Right lobe of liver (tissue), 6 donors: Measurements from ENCODE around the gene ALCAM. TPM values are rescaled to one million over a fixed set of nuclear protein-coding genes. Genes with fewer than 3 reads are reported as not detected.

ENCODE experiments used
- ATAC-seq, 4 donors: fragments of 200-7000 bp; cut with Tn5 transposase; one replicate each; pipeline ENCODE4 v1.9.1; 2020; ENCODE audit warnings: mild to moderate bottlenecking in 4 of 4, moderate library complexity in 4 of 4
- DNase-seq, 3 donors: peaks; one replicate each; pipeline ENCODE4 v3.0.0-alpha.2; 2020
- H3K27ac ChIP-seq, 3 donors: fragments of 200-600 bp; one replicate each; pipeline ENCODE4 v1.8.0; 2022
- H3K27me3 ChIP-seq, 2 donors: fragments of 200-600 bp; one replicate each; pipeline ENCODE4 v1.8.0; 2022
- H3K36me3 ChIP-seq, 4 donors: fragments of 200-600 bp; sonication (generic) in 1 of 4; one replicate each; pipeline versions ENCODE4 v1.5.1 to v1.8.0; 2017 to 2022; ENCODE audit warnings: control low read depth in 1 of 4
- H3K4me1 ChIP-seq, 4 donors: fragments of 200-600 bp; sonication (generic) in 1 of 4; one replicate each; pipeline versions ENCODE4 v1.5.1 to v1.8.0; 2017 to 2022; ENCODE audit warnings: control low read depth in 1 of 4
- H3K4me3 ChIP-seq, 3 donors: fragments of 200-600 bp; one replicate each; pipeline ENCODE4 v1.8.0; 2022
- H3K9me3 ChIP-seq, 4 donors: fragments of 200-600 bp; sonication (generic) in 1 of 4; one replicate each; pipeline versions ENCODE4 v1.5.1 to v1.8.0; 2017 to 2022; ENCODE audit warnings: control low read depth in 1 of 4
- CTCF ChIP-seq, 4 donors: fragments of 200-600 bp in 3 of 4; fragments of 450-650 bp in 1 of 4; IDR thresholded peaks; one replicate each; pipeline versions ENCODE4 v1.5.1 to v1.8.0; 2016 to 2022; ENCODE audit warnings: antibody characterized with exemption in 4 of 4, mild to moderate bottlenecking in 2 of 4
- POLR2A ChIP-seq: fragments of 450-650 bp; IDR thresholded peaks from one replicate; pipeline ENCODE4 v1.6.1; 2017; ENCODE audit warnings: antibody characterized with exemption, mild to moderate bottlenecking
- WGBS: methylation state at CpG from one replicate; pipeline ENCODE4 v1.1.6; 2018; ENCODE audit warnings: low coverage, low lambda C conversion rate; ENCODE audit not compliant: insufficient coverage; ENCODE audit errors: missing lambda C conversion rate; 5-methylcytosine and 5-hydroxymethylcytosine counted together
- intact Hi-C, 2 donors: fragments of 100-400 bp; cut with DNase I; formaldehyde crosslinking; loops; one replicate each; pipeline versions ENCODE4 v1.11.2 to v1.14.1; 2022
- total RNA-seq, 6 experiments: library from RNA; depleted of rRNA in 2 of 6; stranded (reverse); fragments of >200 nt in 2 of 6; fragmentation: NEBNext Ultra II Directional in 3 of 6; extraction: Animal tissue kit (Norgen Biotek cat#: 25700) in 3 of 6; gene quantifications; one replicate each; pipeline versions ENCODE4 v1.1.0 to v1.2.4, GENCODE V29; 2016 to 2023
- donor health status: DM: no; HTN: yes; CAD: no.
- donor health status: DM: no; HTN: no; CAD: no.
- donor health status: DM: no; HTN: no; CAD: no.
- donor health status: DM: no; HTN: yes; CAD: no.
- donor health status: DM: no; HTN: yes; CAD: no.

Gene ALCAM
- total RNA-seq, 6 experiments from 2014 or later, result 21.9 to 43.4 (median 34.5) TPM

DNA sequence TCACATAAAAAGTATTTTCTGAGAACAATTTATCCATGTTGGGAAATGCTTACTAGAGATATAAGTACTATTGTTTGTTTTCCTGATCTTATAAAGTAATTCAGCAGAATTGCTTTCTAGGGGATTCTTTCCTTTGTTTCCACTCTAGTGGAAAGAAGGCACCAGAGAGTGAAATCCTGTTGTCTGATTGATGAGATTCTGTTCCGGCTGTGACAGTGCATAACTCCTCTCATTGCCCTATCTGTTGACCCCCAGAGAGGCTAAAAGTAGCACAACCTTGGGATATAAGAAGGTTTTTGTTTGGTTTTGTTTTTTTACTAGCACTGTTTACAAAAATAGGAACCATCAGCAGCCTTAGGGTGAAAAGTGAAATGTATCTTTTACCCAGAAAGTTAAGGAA lies 114.1 kb downstream of the ALCAM start:
- no peaks in the 10 kb centered on the region for H3K27me3 ChIP-seq
- ATAC-seq (no peak), DNase-seq (no peak)
- 83% methylated on average over 1 of the region's 1 CpG for WGBS
- H3K9me3 ChIP-seq, result no peaks in the 10 kb centered on the region
- no peaks in the 10 kb centered on the region for H3K4me1 ChIP-seq
- H3K36me3 ChIP-seq, result no peaks in the 10 kb centered on the region
- intact Hi-C loops, result no loop called here
- H3K4me3 ChIP-seq, result no peak overlapping the region
- no peak for TF ChIP-seq POLR2A
- TF ChIP-seq CTCF (IDR thresholded peaks at IDR 0.05), result no peak
- no peak overlapping the region for H3K27ac ChIP-seq

DNA sequence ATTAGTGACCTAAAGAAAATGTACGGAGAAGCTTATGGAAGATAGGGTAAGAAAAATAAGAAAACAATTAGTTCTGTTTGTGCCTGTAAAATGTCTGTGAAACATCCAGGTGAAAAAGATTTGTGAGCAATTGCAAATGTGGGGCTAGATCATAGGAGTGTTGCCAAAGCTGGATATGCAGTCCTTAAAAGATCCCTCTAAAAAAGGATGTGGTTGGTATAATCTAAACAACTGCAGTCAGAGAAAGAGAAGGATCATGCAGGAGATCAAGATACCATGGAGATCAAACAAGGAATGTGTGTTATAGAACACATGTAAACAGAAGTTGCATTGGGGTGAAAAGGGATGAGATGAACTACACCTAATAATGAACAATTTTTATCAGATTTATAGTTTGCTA lies 116.8 kb downstream of the ALCAM start:
- H3K4me3 ChIP-seq, result no peak overlapping the region
- H3K27ac ChIP-seq, result no peak overlapping the region
- TF ChIP-seq CTCF (IDR thresholded peaks at IDR 0.05) (no peak), POLR2A (no peak)
- WGBS, result 100% methylated on average over 1 of the region's 1 CpG
- DNase-seq (no peak), ATAC-seq (no peak)
- no peaks in the 10 kb centered on the region for H3K9me3 ChIP-seq
- H3K27me3 ChIP-seq, result no peaks in the 10 kb centered on the region
- H3K4me1 ChIP-seq, result no peaks in the 10 kb centered on the region
- intact Hi-C loops, result no loop called here
- no peaks in the 10 kb centered on the region for H3K36me3 ChIP-seq

DNA sequence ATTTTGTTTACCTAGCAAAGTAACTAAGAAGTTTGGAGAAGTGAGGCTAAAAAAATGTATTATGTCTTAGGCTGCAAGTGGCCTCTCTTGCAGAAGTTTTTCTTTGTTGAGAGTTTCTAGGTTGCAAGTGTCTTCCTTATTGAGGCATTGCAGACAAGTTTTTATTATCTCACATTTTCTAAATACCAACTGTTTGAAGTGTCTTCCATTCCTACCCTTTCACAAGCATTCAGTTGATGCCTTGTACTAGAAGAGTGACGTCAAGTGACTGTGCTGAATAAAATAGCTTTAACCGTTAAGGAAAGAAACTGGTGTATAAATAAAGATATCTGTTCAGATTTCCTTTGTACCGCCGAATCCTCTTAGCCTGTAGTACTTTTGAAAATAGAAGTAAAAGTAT lies 123.3 kb downstream of the ALCAM start:
- WGBS, result 95% methylated on average over 4 of the region's 4 CpGs
- no peak overlapping the region for H3K27ac ChIP-seq
- H3K4me3 ChIP-seq, result no peak overlapping the region
- no peaks in the 10 kb centered on the region for H3K27me3 ChIP-seq
- no peaks in the 10 kb centered on the region for H3K9me3 ChIP-seq
- intact Hi-C loops, result no loop called here
- TF ChIP-seq CTCF (IDR thresholded peaks at IDR 0.05), result no peak
- no peak for TF ChIP-seq POLR2A
- no peaks in the 10 kb centered on the region for H3K36me3 ChIP-seq
- ATAC-seq, result no peak
- peaks cover 0 to 1% (median 0%) of the 10 kb centered on the region in 4 donors for H3K4me1 ChIP-seq
- no peak for DNase-seq

DNA sequence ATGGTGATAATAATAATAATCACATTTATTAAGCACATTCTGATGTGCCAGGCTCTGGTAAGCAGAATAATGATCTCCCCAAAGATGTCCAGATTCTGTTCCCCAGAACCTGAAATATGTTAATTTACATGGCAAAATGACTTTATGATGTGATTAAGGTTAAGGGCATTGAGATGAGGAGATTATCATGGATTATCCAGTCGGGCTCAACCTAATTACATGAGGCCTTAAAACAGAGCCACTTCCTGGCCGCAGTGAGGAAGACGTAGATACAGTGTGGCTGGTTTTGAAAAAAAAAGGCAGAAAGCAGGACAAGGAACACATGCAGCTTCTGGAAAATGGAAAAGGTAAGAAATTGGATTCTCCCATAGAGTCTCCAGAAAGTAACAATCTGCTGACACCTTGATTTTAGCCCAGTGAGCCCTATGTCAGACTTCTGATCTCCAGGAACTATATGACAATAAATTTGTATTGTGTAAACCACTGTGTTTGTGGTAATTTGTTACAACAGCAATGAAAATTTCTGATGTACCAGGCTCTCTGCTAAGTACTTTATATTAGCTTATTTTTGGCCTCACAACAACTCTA lies 126.7 kb downstream of the ALCAM start:
- no peak overlapping the region for H3K4me3 ChIP-seq
- DNase-seq (no peak), ATAC-seq (no peak)
- peaks cover 0 to 10% (median 2%) of the 10 kb centered on the region in 4 donors for H3K4me1 ChIP-seq
- no peaks in the 10 kb centered on the region for H3K36me3 ChIP-seq
- H3K27me3 ChIP-seq, result no peaks in the 10 kb centered on the region
- intact Hi-C loops, result no loop called here
- no peak for TF ChIP-seq POLR2A
- TF ChIP-seq CTCF (IDR thresholded peaks at IDR 0.05), result no peak
- no peaks in the 10 kb centered on the region for H3K9me3 ChIP-seq
- no peak overlapping the region for H3K27ac ChIP-seq
- WGBS, result 93% methylated on average over 3 of the region's 3 CpGs

DNA sequence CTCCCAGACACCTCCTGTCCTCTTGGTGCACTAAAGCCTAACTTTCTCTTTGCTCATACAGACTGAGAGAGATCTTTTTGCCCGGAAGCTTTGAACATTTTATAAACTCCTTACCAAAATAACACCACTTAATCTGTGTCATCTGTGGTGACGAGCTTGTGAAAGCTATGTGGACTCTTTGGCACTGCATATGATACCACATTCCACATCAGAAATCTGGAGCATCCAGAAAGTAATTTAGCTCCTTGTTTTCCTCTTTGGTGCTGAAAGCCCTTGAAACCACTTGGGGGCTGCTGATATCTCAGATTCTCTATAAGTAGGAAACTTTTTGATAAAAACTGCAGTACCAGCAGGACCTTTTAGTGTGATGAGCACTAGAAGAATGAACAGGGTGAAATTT lies 128.3 kb downstream of the ALCAM start:
- WGBS, result 37% methylated on average over 2 of the region's 2 CpGs
- H3K27ac ChIP-seq, result no peak overlapping the region
- no peak overlapping the region for H3K4me3 ChIP-seq
- H3K9me3 ChIP-seq, result no peaks in the 10 kb centered on the region
- no peak for TF ChIP-seq CTCF (IDR thresholded peaks at IDR 0.05)
- TF ChIP-seq POLR2A, result no peak
- H3K4me1 ChIP-seq, result peaks cover 0 to 17% (median 5%) of the 10 kb centered on the region in 4 donors
- no peaks in the 10 kb centered on the region for H3K27me3 ChIP-seq
- DNase-seq (no peak), ATAC-seq (peak in 3 of 4 donors; percentile 30 to 53 (median 32))
- no peaks in the 10 kb centered on the region for H3K36me3 ChIP-seq
- intact Hi-C loops, result no loop called here
